DMS114 treated with DMSO at 0.1 percent for 48 hours (cell line): ENCODE results near the gene ARL15.

Experiments used
- DNase-seq: peaks from one replicate; lab custom pipeline; 2025; ENCODE audit not compliant: unreplicated experiment; lab: John Stamatoyannopoulos, UW

Gene ARL15

GRCh38 chr5:54288568-54289217 lies 21.7 kb downstream of the ARL15 start:
- DNase-seq = no peak

DNA sequence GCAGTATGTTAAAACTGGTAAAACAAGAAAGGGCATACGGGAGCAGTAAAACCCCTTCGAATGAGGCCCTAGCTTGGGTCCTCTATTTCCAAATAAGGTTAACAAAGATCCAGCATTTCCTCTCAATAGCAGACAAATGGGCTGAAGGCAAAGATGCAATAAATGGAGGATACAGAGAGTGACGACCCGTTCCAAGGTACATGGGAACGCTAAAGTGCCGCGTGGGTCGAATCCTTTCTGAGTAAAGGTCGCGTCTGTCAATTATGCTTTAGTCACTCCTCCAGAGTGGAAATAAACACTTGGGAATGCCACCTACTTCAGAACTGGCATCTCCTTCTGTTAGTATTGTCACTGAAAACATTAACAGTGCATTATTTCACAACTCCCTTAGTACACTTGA lies 24.7 kb downstream of the ARL15 start:
- no peak for DNase-seq

DNA sequence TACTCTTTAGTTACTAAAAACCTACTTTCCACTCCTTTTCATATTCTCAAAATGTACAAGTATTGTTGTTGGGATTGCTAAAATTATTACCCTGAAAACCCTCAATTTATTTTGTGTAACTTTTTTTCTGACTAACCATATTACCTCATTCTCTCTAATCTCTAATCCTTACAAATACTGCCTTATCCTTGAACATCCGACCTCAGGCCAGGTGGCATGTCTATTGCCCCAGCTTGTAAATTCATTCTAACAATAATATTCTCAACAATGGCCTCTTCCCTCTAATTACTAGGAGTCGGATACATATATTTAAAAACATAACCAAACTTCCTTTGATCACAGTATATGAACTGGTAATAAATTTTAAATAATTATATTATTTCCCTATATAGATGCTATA lies 25.8 kb downstream of the ARL15 start:
- DNase-seq = no peak

GRCh38 chr5:54282876-54283275 lies 27.5 kb downstream of the ARL15 start:
- DNase-seq = no peak

DNA sequence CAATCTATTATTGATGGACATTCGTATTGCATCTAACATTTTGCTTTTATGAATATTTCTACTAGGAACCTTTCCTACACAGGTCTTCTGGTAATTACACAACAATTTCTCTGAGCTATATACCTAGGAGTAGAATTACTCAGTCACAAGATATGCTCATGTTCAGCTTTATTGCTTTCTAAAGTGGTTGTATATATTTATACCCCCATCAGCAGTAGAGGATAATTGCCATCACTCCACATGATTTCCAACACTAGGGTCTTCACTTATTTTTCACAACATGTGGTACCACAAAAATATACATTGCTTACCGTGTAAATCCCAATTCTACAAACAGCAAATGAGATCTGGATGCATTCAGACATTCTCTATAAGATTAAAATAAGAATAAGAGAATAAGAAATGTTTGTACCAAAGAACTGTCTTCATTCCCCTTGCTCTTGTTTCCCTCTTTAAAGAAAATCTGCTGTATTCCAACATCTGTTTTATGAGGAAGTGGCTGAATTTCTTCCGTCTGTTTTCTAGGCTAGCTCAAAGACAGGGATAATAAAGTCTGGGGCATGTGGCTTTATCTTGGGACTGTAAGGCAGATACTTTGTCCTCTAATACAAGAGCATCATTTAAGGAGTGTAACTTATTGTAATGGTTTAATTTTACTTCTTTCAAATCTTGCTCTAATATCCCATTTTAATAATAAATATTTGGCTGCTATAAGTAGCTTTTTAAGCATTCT lies 28.2 kb downstream of the ARL15 start:
- no peak for DNase-seq

DNA sequence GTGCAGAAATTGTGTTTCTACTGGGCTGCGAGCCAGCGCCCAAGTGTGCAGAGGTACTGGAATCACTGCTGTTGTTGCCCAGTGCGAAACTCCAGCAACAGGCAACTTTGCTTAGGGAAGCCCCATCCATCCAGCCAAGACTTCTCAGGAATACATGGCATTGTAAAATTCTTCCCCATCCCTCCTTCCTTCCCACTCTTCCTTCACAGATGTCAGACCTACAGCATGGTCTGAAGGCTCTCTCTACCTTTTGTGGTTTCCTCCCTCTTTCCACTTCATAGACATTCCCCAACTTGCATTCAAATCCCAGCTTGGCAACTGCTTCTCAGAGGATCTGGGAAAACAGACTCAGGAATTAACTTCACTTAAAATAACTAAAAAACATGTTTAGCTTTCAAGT lies 30.4 kb downstream of the ARL15 start:
- no peak for DNase-seq

DNA sequence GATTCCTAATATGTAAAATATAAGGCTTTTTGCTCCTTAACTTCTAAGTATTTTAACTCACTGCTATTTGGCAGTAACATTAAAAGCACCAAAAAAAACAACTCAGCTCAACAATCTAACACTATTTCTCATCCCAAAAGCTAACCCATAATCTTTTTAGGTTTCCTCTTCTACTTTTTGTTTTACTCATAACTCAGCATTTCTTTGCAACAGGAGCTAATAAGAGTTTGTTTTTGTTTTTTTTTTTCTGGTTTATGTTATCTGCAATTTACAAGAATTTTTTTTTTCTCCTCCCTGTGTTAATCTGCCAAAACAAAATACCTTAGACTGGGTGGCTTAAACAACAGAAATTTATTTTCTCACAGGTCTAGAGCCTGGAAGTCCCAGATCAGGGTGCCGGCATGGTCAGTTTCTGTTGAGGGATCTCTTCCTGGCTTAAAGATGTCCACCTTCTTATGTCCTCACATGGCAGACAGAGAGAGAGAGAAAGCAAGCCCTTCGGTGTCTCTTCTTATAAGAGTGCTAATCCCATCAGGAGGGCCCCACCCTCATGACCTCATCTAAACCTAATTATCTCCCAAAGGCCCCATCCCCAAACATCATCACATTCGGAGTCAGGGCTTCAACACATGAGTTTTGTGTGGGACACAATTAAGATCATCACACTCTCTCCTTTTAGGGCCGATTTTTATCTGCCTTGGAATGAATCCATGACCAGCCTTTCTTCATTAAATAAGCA lies 31.2 kb downstream of the ARL15 start:
- no peak for DNase-seq

DNA sequence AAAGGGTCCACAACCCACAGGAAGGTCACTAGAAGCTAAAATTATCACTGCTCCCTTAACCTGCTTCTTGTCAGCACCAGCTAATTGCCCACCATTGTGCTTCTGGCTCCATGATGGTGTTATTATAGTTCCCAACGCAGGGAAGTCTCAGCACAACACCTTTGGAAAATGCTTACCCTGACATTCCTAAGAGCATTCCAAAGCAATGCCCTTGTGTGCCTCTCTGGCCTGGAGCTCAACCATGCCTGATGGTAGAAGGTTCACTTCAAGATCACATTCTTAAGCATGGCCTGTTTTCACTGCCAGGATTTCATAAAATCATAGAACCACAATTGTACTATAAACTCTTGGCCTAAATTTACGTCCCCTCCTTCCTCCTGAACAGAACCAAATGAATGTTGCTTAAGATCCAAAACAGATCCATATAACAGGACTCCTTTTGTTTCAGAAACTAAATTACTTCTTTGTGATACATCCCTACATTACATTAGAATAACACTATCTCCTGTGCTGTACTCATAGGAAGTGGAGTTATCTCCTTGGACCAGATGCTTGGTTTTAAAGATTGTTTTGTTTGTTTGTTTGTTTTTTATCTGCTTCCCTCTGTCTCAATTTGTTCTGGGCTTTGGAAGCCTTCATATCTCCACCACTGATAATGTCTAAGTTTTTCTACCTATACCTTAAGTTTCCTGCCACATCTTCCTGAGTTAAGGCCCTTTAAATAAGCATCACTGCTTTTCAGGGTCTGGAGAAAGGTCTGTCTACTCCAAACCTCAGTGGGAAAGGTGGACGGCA lies 32.1 kb downstream of the ARL15 start:
- DNase-seq = no peak

- DNase-seq = no peak
These were observed 34.3 kb downstream of the ARL15 start for GRCh38 chr5:54276048-54276447.

- no peak for DNase-seq
These were observed 35.0 kb downstream of the ARL15 start for GRCh38 chr5:54275361-54275760.

GRCh38 chr5:54274944-54275343 lies 35.4 kb downstream of the ARL15 start:
- no peak for DNase-seq

- no peak for DNase-seq
These were observed 36.7 kb downstream of the ARL15 start for GRCh38 chr5:54273715-54274114.

- DNase-seq = no peak
These were observed 37.6 kb downstream of the ARL15 start for GRCh38 chr5:54272746-54273145.

GRCh38 chr5:54270326-54270725 lies 40.0 kb downstream of the ARL15 start:
- DNase-seq = no peak

DNA sequence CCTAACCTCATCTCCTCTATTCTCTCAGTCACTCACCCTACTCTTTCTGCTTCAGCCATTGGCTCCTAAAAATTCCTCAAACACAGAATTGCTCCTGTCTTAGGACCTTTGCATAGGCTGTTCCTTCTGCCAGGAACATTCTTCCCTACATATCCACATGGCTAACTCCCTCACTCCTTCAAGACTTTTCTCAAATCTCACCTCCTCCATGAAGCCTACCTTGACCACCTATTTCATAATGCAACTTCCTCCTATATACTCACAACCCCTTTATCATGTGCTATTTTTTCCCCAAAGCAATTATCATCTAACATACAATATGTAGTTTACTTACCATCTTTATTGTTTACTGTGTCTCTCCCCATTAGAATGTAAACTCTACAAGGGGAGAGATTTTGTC lies 45.8 kb downstream of the ARL15 start:
- DNase-seq = no peak

DNA sequence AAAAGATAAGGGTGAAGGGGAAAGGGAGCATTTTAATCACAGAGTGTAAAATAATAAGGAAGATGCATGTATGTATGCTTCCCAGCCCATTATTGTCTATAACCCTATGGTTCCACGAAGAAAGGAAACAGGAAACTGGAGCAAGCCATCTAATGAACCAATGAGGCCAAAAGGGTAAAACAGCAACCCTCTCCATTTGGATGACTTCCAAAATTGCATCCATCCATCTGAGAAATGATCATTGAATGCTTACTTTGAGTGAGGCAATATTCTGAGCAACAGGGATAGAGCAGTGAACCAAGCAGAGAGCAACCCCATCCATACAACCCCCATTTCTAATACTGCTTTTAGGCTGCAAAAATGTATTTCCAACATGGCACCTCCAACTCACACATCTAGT lies 46.9 kb downstream of the ARL15 start:
- no peak for DNase-seq

DNA sequence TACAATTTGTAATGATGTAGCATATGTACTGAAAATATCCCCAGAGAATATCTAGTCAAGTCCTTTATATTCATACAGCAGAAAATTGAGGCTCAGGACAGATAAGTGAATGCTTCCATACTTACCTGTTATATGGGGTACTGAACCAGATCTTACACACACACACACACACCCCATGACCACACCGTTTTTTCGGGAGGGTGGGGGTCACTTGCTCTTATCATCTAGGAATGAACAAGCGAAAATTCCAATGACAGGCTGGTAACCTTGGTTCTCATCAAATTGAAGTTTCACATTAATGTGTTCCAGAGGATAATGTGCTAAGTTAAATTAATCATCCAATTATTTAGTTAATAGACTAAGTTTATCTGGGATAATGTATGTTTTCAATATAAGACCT lies 48.8 kb downstream of the ARL15 start:
- DNase-seq = no peak

DNA sequence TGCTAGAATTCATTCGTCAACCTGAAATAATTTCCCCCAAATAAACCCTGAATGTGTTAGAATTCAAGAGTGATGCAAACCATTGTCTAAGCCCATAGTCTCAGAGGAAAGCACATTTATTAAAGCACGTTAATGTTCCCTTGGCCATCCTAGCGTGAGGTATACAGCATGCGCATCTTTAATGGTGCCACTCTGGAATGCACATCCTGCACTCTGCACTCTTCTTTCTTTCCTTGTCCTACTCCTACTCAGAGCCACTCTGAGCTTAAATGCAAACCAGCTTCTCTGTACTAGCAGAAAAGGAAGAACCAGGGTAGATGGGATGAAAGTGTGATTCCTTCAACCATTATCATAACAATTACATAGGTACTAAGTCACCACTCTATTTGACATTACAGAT lies 50.4 kb downstream of the ARL15 start:
- no peak for DNase-seq

DNA sequence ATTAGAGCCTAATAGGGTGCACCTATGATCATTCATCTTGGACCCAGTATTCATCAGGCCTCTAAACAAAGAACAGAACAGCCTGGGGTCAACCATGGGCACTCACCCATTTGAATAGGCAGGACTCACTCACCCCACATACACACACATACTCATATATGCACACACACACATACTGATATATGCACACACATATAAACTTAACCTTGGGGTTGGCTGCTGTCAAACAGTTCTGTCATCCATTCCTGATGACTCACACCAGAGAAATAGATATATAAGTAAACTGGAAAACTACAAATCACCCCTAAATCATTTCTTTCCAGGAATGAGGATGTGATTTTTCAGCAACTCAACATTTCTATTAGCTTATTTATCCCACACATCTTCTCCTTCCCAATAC lies 51.3 kb downstream of the ARL15 start:
- no peak for DNase-seq

GRCh38 chr5:54257366-54258118 lies 52.8 kb downstream of the ARL15 start:
- DNase-seq = no peak
